Neural cell (in vitro differentiated cells): ENCODE results near the gene ROR2. TPM values are rescaled to one million over a fixed set of nuclear protein-coding genes. Genes with fewer than 3 reads are reported as not detected.

Experiments used
- H2AFZ ChIP-seq: fragments of 200-600, 300-800 bp; sonication (generic), shearing (Covaris generic); 2 replicates; pipeline ENCODE4 v1.6.0; 2014; ENCODE audit warnings: low read depth, mild to moderate bottlenecking, antibody characterized with exemption, low read length, moderate library complexity
- H3F3A ChIP-seq: fragments of 200-600 bp; shearing (Covaris generic); 2 replicates; pipeline ENCODE4 v1.6.1; 2016; ENCODE audit warnings: mild to moderate bottlenecking, moderate library complexity, mixed read lengths, antibody characterized with exemption, low read length; ENCODE audit not compliant: insufficient read depth, poor library complexity, severe bottlenecking
- H3K27ac ChIP-seq: fragments of 200-600, 300-800 bp; sonication (generic), shearing (Covaris generic); 2 replicates; pipeline ENCODE4 v1.5.1; 2014; ENCODE audit warnings: mild to moderate bottlenecking, low read length, moderate library complexity
- H3K27me3 ChIP-seq: fragments of 300-800, 200-600 bp; sonication (generic), shearing (Covaris generic); 2 replicates; pipeline ENCODE4 v1.6.0; 2014; ENCODE audit warnings: mild to moderate bottlenecking, low read depth, low read length, moderate library complexity; ENCODE audit not compliant: insufficient read depth
- H3K36me3 ChIP-seq: fragments of 300-800, 200-600 bp; sonication (generic), shearing (Covaris generic); 2 replicates; pipeline ENCODE4 v1.5.1; 2014; ENCODE audit warnings: mild to moderate bottlenecking, antibody characterized with exemption, low read length, moderate library complexity; ENCODE audit not compliant: insufficient read depth
- H3K4me2 ChIP-seq: fragments of 300-800, 200-600 bp; sonication (generic), shearing (Covaris generic); 2 replicates; pipeline ENCODE4 v1.6.0; 2014; ENCODE audit warnings: mild to moderate bottlenecking, low read length
- H3K4me3 ChIP-seq: fragments of 300-800, 200-600 bp; sonication (generic), shearing (Covaris generic); 2 replicates; pipeline ENCODE4 v1.5.1; 2014; ENCODE audit warnings: mild to moderate bottlenecking, low read length, moderate library complexity
- H3K79me2 ChIP-seq: fragments of 200-600 bp; shearing (Covaris generic); replicated peaks from 2 replicates; pipeline ENCODE4 v1.6.0; 2014; ENCODE audit warnings: mild to moderate bottlenecking, low read length, moderate library complexity; ENCODE audit not compliant: insufficient read depth
- H3K9ac ChIP-seq: fragments of 300-800, 200-600 bp; sonication (generic), shearing (Covaris generic); 2 replicates; pipeline ENCODE4 v1.6.1; 2016; ENCODE audit warnings: mild to moderate bottlenecking, low read length, mixed read lengths
- H3K9me2 ChIP-seq: fragments of 200-600 bp; shearing (Covaris generic); 2 replicates; pipeline ENCODE4 v1.6.1; 2016; ENCODE audit warnings: mild to moderate bottlenecking, low read length, mixed read lengths; ENCODE audit not compliant: insufficient read depth
- H3K9me3 ChIP-seq: fragments of 200-600, 300-800 bp; sonication (generic), shearing (Covaris generic); 2 replicates; pipeline ENCODE4 v1.6.1; 2016; ENCODE audit warnings: mild to moderate bottlenecking, mixed run types, low read length, moderate library complexity, mixed read lengths
- H4K20me1 ChIP-seq: fragments of 200-600 bp; shearing (Covaris generic); 2 replicates; pipeline ENCODE4 v1.6.1; 2016; ENCODE audit warnings: mild to moderate bottlenecking, mixed run types; ENCODE audit not compliant: insufficient read depth
- EP300 ChIP-seq: fragments of 450-650 bp; conservative IDR thresholded peaks from 2 replicates; pipeline ENCODE4 v1.6.1; 2014; ENCODE audit warnings: antibody characterized with exemption, mild to moderate bottlenecking, moderate library complexity; ENCODE audit not compliant: poor library complexity, severe bottlenecking
- EZH2 ChIP-seq: fragments of 200-600, 300-800 bp; shearing (Covaris generic), sonication (generic); IDR thresholded peaks from 2 replicates; pipeline ENCODE4 v1.6.1; 2014; ENCODE audit warnings: antibody characterized with exemption, low read length, borderline replicate concordance, mild to moderate bottlenecking; ENCODE audit not compliant: insufficient read depth, poor library complexity, severe bottlenecking
- MXI1 ChIP-seq: fragments of 450-650 bp; conservative IDR thresholded peaks from 2 replicates; pipeline ENCODE4 v1.6.1; 2014; ENCODE audit warnings: antibody characterized with exemption, mild to moderate bottlenecking; ENCODE audit not compliant: poor library complexity, severe bottlenecking
- POLR2AphosphoS5 ChIP-seq: IDR thresholded peaks from 2 replicates; pipeline ENCODE4 v1.6.1; 2012
- RAD21 ChIP-seq: fragments of 450-650 bp; conservative IDR thresholded peaks from 2 replicates; pipeline ENCODE4 v1.6.1; 2014; ENCODE audit warnings: antibody characterized with exemption, mild to moderate bottlenecking, moderate library complexity
- SMC3 ChIP-seq: fragments of 450-650 bp; conservative IDR thresholded peaks from 2 replicates; pipeline ENCODE4 v1.6.1; 2014; ENCODE audit warnings: antibody characterized with exemption, mild to moderate bottlenecking, moderate library complexity; ENCODE audit not compliant: poor library complexity
- TAF1 ChIP-seq: IDR thresholded peaks from 2 replicates; pipeline ENCODE4 v1.6.1; 2012; ENCODE audit warnings: low read depth
- polyA plus RNA-seq: library from polyadenylated mRNA; depleted of rRNA; stranded (reverse); fragments of >200 nt; gene quantifications from 2 replicates; pipeline ENCODE4 v1.2.3, GENCODE V29; 2014
- TF ChIP-seq, protein P1 (sequence below): fragments of 450-650 bp; IDR thresholded peaks from 2 replicates; pipeline ENCODE4 v1.5.1; 2014; ENCODE audit warnings: antibody characterized with exemption, mild to moderate bottlenecking, moderate library complexity; ENCODE audit not compliant: poor library complexity, severe bottlenecking
- TF ChIP-seq, protein P2 (sequence below): IDR thresholded peaks from 2 replicates; pipeline ENCODE4 v1.6.1; 2012; ENCODE audit warnings: borderline replicate concordance

Gene ROR2
- polyA plus RNA-seq, 1 donor from 2014 or later: 0.33 TPM

GRCh38 chr9:91886414-91887076, 63.5 kb downstream of the ROR2 start:
- no peaks in the 10 kb centered on the region for H4K20me1 ChIP-seq
- no peaks in the 10 kb centered on the region for H3F3A ChIP-seq
- no peaks in the 10 kb centered on the region for H3K9me3 ChIP-seq
- TF ChIP-seq, protein P1, sequence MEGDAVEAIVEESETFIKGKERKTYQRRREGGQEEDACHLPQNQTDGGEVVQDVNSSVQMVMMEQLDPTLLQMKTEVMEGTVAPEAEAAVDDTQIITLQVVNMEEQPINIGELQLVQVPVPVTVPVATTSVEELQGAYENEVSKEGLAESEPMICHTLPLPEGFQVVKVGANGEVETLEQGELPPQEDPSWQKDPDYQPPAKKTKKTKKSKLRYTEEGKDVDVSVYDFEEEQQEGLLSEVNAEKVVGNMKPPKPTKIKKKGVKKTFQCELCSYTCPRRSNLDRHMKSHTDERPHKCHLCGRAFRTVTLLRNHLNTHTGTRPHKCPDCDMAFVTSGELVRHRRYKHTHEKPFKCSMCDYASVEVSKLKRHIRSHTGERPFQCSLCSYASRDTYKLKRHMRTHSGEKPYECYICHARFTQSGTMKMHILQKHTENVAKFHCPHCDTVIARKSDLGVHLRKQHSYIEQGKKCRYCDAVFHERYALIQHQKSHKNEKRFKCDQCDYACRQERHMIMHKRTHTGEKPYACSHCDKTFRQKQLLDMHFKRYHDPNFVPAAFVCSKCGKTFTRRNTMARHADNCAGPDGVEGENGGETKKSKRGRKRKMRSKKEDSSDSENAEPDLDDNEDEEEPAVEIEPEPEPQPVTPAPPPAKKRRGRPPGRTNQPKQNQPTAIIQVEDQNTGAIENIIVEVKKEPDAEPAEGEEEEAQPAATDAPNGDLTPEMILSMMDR: no peak
- no peak for TF ChIP-seq RAD21
- TF ChIP-seq EZH2: no peak
- TF ChIP-seq MXI1: no peak
- no peak for TF ChIP-seq SMC3
- no peak for TF ChIP-seq POLR2AphosphoS5
- TF ChIP-seq TAF1: no peak
- TF ChIP-seq EP300: no peak
- TF ChIP-seq, protein P2, sequence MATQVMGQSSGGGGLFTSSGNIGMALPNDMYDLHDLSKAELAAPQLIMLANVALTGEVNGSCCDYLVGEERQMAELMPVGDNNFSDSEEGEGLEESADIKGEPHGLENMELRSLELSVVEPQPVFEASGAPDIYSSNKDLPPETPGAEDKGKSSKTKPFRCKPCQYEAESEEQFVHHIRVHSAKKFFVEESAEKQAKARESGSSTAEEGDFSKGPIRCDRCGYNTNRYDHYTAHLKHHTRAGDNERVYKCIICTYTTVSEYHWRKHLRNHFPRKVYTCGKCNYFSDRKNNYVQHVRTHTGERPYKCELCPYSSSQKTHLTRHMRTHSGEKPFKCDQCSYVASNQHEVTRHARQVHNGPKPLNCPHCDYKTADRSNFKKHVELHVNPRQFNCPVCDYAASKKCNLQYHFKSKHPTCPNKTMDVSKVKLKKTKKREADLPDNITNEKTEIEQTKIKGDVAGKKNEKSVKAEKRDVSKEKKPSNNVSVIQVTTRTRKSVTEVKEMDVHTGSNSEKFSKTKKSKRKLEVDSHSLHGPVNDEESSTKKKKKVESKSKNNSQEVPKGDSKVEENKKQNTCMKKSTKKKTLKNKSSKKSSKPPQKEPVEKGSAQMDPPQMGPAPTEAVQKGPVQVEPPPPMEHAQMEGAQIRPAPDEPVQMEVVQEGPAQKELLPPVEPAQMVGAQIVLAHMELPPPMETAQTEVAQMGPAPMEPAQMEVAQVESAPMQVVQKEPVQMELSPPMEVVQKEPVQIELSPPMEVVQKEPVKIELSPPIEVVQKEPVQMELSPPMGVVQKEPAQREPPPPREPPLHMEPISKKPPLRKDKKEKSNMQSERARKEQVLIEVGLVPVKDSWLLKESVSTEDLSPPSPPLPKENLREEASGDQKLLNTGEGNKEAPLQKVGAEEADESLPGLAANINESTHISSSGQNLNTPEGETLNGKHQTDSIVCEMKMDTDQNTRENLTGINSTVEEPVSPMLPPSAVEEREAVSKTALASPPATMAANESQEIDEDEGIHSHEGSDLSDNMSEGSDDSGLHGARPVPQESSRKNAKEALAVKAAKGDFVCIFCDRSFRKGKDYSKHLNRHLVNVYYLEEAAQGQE: no peak
- H3K9ac ChIP-seq: no peak overlapping the region
- H3K79me2 ChIP-seq: no peaks in the 10 kb centered on the region
- H2AFZ ChIP-seq: no peak overlapping the region
- H3K27me3 ChIP-seq: no peaks in the 10 kb centered on the region
- no peak overlapping the region for H3K4me3 ChIP-seq
- H3K9me2 ChIP-seq: no peaks in the 10 kb centered on the region
- H3K4me2 ChIP-seq: no peak overlapping the region
- H3K36me3 ChIP-seq: no peaks in the 10 kb centered on the region
- no peak overlapping the region for H3K27ac ChIP-seq

DNA sequence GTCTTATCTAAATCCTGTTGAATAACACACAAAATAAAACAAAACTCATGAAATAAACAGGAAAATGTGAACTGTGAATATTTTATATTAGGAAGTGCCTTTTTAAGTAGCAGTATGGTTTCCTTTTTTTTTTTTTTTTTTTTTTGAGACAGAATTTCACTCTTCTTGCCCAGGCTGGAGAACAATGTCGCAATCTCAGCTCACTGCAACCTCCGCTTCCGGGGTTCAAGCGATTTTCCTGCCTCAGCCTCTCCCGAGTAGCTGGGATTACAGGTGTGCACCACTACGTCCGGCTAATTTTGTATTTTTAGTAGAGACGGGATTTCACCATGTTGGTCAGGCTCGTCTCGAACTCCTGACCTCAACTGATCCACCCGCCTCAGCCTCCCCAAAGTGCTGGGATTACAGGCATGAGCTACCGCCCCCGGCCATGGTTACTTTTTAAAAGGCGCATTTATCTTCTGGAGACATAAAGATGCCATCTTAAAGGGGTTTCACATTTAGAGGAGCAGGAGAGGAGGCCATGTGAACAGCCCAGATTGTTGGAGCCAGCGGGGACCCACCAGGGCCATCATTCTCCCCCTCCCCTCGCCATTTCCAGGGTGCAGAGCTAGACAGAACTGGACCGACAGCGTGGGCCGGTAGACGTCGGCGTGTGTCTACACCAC, 64.1 kb downstream of the ROR2 start:
- TF ChIP-seq SMC3 (no peak), TAF1 (no peak), POLR2AphosphoS5 (no peak), EP300 (no peak), MXI1 (no peak), RAD21 (no peak), EZH2 (no peak)
- TF ChIP-seq, protein P1: no peak
- TF ChIP-seq, protein P2: no peak
- Histone ChIP-seq H3K27ac (no peak overlapping the region), H3K4me2 (no peak overlapping the region), H3K9ac (no peak overlapping the region), H3F3A (no peaks in the 10 kb centered on the region), H3K9me3 (no peaks in the 10 kb centered on the region), H3K9me2 (no peaks in the 10 kb centered on the region), H2AFZ (no peak overlapping the region), H3K36me3 (no peaks in the 10 kb centered on the region), H3K27me3 (no peaks in the 10 kb centered on the region), H4K20me1 (no peaks in the 10 kb centered on the region), H3K79me2 (no peaks in the 10 kb centered on the region), H3K4me3 (no peak overlapping the region)
